ENCODE data around the gene NEIL3. TPM values are rescaled to one million over a fixed set of nuclear protein-coding genes. Genes with fewer than 3 reads are reported as not detected.

NEIL3 gene
- total RNA-seq, 6 donors from 2014 or later, result 0.39 to 1.0 (median 0.61) TPM; not detected in 2

GRCh38 chr4:177308847-177309521 lies 690 bp upstream of the NEIL3 start:
- Histone ChIP-seq H3K4me1 (peaks cover 6 to 22% (median 15%) of the 10 kb centered on the region in 4 donors), H3K27me3 (no peaks in the 10 kb centered on the region), H3K27ac (peak overlapping the region in 2 of 4 donors; percentile 34 to 56), H3K36me3 (no peaks in the 10 kb centered on the region), H3K4me3 (peak overlapping the region in 3 of 4 donors; percentile 50 to 80 (median 71)), H3K9me3 (no peaks in the 10 kb centered on the region)
- DNase-seq, result no peak
- ATAC-seq (ENCODE audit: low FRiP score in 2 of 2), result no peak
- 52 to 53% methylated on average over 8 of the region's 8 CpGs for WGBS, 2 donors
- TF ChIP-seq POLR2A (IDR thresholded peaks at IDR 0.05), result no peak
- TF ChIP-seq CTCF (IDR thresholded peaks at IDR 0.05), result no peak
- TF ChIP-seq POLR2AphosphoS5 (IDR thresholded peaks at IDR 0.05), result no peak
- no peak for TF ChIP-seq EP300 (IDR thresholded peaks at IDR 0.05)

- Histone ChIP-seq H3K4me3 (no peak overlapping the region), H3K27me3 (no peaks in the 10 kb centered on the region), H3K4me1 (peaks cover 6 to 22% (median 15%) of the 10 kb centered on the region in 4 donors), H3K27ac (no peak overlapping the region), H3K9me3 (no peaks in the 10 kb centered on the region), H3K36me3 (no peaks in the 10 kb centered on the region)
- ATAC-seq (ENCODE audit: low FRiP score in 2 of 2), result no peak
- DNase-seq, result no peak
- no peak for TF ChIP-seq EP300 (IDR thresholded peaks at IDR 0.05)
- no peak for TF ChIP-seq CTCF (IDR thresholded peaks at IDR 0.05)
- no peak for TF ChIP-seq POLR2A (IDR thresholded peaks at IDR 0.05)
- TF ChIP-seq POLR2AphosphoS5 (IDR thresholded peaks at IDR 0.05), result no peak
- WGBS, 2 donors, result 91 to 94% methylated on average over 7 of the region's 7 CpGs
These were observed 1.9 kb downstream of the NEIL3 start for GRCh38 chr4:177311589-177311988.

GRCh38 chr4:177313263-177313662 lies 3.6 kb downstream of the NEIL3 start:
- no peak overlapping the region for H3K27ac ChIP-seq
- no peaks in the 10 kb centered on the region for H3K27me3 ChIP-seq
- DNase-seq (no peak), ATAC-seq (ENCODE audit: low FRiP score in 2 of 2) (no peak)
- H3K36me3 ChIP-seq, result no peaks in the 10 kb centered on the region
- H3K4me1 ChIP-seq, result peaks cover 6 to 17% (median 13%) of the 10 kb centered on the region in 4 donors
- TF ChIP-seq POLR2AphosphoS5 (IDR thresholded peaks at IDR 0.05), result no peak
- TF ChIP-seq CTCF (IDR thresholded peaks at IDR 0.05), result no peak
- no peak for TF ChIP-seq POLR2A (IDR thresholded peaks at IDR 0.05)
- no peak for TF ChIP-seq EP300 (IDR thresholded peaks at IDR 0.05)
- no peaks in the 10 kb centered on the region for H3K9me3 ChIP-seq
- 71% methylated on average over 1 of the region's 1 CpG for WGBS, 2 donors
- no peak overlapping the region for H3K4me3 ChIP-seq

GRCh38 chr4:177315767-177316464 lies 6.2 kb downstream of the NEIL3 start:
- Histone ChIP-seq H3K36me3 (no peaks in the 10 kb centered on the region), H3K27me3 (no peaks in the 10 kb centered on the region), H3K9me3 (no peaks in the 10 kb centered on the region), H3K27ac (no peak overlapping the region), H3K4me1 (no peaks in the 10 kb centered on the region), H3K4me3 (no peak overlapping the region)
- WGBS, 2 donors, result 87% methylated on average over 4 of the region's 4 CpGs
- DNase-seq, result no peak
- TF ChIP-seq EP300 (IDR thresholded peaks at IDR 0.05) (no peak), POLR2AphosphoS5 (IDR thresholded peaks at IDR 0.05) (no peak), CTCF (IDR thresholded peaks at IDR 0.05) (no peak), POLR2A (IDR thresholded peaks at IDR 0.05) (no peak)
- ATAC-seq (ENCODE audit: low FRiP score in 2 of 2), result no peak
